HL-60 (cell line): ENCODE results near the gene QSOX2.
"Not testable (repeated sequence)": the region's sequence is repeated elsewhere in the genome, so short reads cannot be mapped to it uniquely, and the experiment has no call there.

ENCODE experiments used
- CTCF ChIP-seq: IDR thresholded peaks from one replicate; pipeline ENCODE4 v1.5.1; 2011; ENCODE audit warnings: low read length, control low read depth, inconsistent platforms; ENCODE audit not compliant: insufficient read depth
- REST ChIP-seq: IDR thresholded peaks from 2 replicates; pipeline ENCODE4 v1.6.1; 2012; ENCODE audit warnings: low read depth; ENCODE audit not compliant: insufficient replicate concordance

GRCh38 chr9:136266641-136267040, 21.0 kb upstream of the QSOX2 start:
- not testable (repeated sequence) for TF ChIP-seq CTCF, REST
